H9 (cell line): ENCODE measurements around the gene LAMC1. TPM values are rescaled to one million over a fixed set of nuclear protein-coding genes. Genes with fewer than 3 reads are reported as not detected.

Source experiments
- DNase-seq: peaks from one replicate; pipeline ENCODE4 v3.0.0-alpha.2; 2017
- H2AFZ ChIP-seq: one replicate; pipeline ENCODE4 v1.6.1; 2013; ENCODE audit warnings: mild to moderate bottlenecking, low read length, control low read depth, moderate library complexity
- H2AK5ac ChIP-seq: 2 replicates; pipeline ENCODE4 v1.6.1; 2013; ENCODE audit warnings: low read length, control low read depth, mixed read lengths; ENCODE audit not compliant: insufficient read length
- H2BK120ac ChIP-seq: one replicate; pipeline ENCODE4 v1.6.1; 2013; ENCODE audit warnings: low read depth, mild to moderate bottlenecking, low read length, control low read depth, inconsistent platforms; ENCODE audit not compliant: poor library complexity, severe bottlenecking
- H2BK12ac ChIP-seq: 2 replicates; pipeline ENCODE4 v1.6.1; 2013; ENCODE audit warnings: low read length, control low read depth, mixed read lengths, low read depth; ENCODE audit not compliant: insufficient read length
- H2BK15ac ChIP-seq: 2 replicates; pipeline ENCODE4 v1.6.1; 2013; ENCODE audit warnings: low read depth, low read length, control low read depth
- H2BK20ac ChIP-seq: one replicate; pipeline ENCODE4 v1.6.1; 2013; ENCODE audit warnings: low read depth, mild to moderate bottlenecking, low read length, control low read depth, inconsistent platforms; ENCODE audit not compliant: poor library complexity, severe bottlenecking
- H2BK5ac ChIP-seq: 2 replicates; pipeline ENCODE4 v1.6.1; 2013; ENCODE audit warnings: low read length, control low read depth, mixed read lengths; ENCODE audit not compliant: insufficient read length
- H3K14ac ChIP-seq: 2 replicates; pipeline ENCODE4 v1.6.1; 2013; ENCODE audit warnings: low read length, control low read depth; ENCODE audit not compliant: insufficient read depth
- H3K18ac ChIP-seq: 2 replicates; pipeline ENCODE4 v1.6.1; 2013; ENCODE audit warnings: low read depth, mild to moderate bottlenecking, mixed read lengths, low read length, control low read depth; ENCODE audit not compliant: insufficient read length
- H3K23ac ChIP-seq: 2 replicates; pipeline ENCODE4 v1.6.1; 2013; ENCODE audit warnings: low read length, control low read depth, mixed read lengths, low read depth; ENCODE audit not compliant: insufficient read length
- H3K23me2 ChIP-seq: 2 replicates; pipeline ENCODE4 v1.6.1; 2013; ENCODE audit warnings: low read depth, mild to moderate bottlenecking, mixed read lengths, low read length, control low read depth; ENCODE audit not compliant: insufficient read length, poor library complexity, severe bottlenecking
- H3K27ac ChIP-seq: 2 replicates; pipeline ENCODE4 v1.5.1; 2013; ENCODE audit warnings: low read length, control low read depth, mixed read lengths, low read depth; ENCODE audit not compliant: insufficient read length
- H3K27me3 ChIP-seq: 2 replicates; pipeline ENCODE4 v1.6.1; 2013; ENCODE audit warnings: low read length, control low read depth, inconsistent platforms; ENCODE audit not compliant: insufficient read depth
- H3K4ac ChIP-seq: 2 replicates; pipeline ENCODE4 v1.6.1; 2013; ENCODE audit warnings: low read depth, mild to moderate bottlenecking, control low read depth, inconsistent platforms, low read length, moderate library complexity
- H3K4me1 ChIP-seq: 2 replicates; pipeline ENCODE4 v1.6.1; 2013; ENCODE audit warnings: low read length, control low read depth, inconsistent platforms; ENCODE audit not compliant: insufficient read depth
- H3K4me2 ChIP-seq: 2 replicates; pipeline ENCODE4 v1.6.1; 2013; ENCODE audit warnings: low read length, control low read depth, mixed read lengths; ENCODE audit not compliant: insufficient read length, insufficient read depth
- H3K56ac ChIP-seq: 2 replicates; pipeline ENCODE4 v1.6.1; 2013; ENCODE audit warnings: low read depth, mild to moderate bottlenecking, mixed read lengths, low read length, control low read depth; ENCODE audit not compliant: insufficient read length
- H3K79me1 ChIP-seq: 2 replicates; pipeline ENCODE4 v1.6.1; 2013; ENCODE audit warnings: low read depth, mild to moderate bottlenecking, moderate library complexity, low read length, control low read depth, inconsistent platforms; ENCODE audit not compliant: insufficient read depth, poor library complexity, severe bottlenecking
- H3K79me2 ChIP-seq: 2 replicates; pipeline ENCODE4 v1.6.1; 2013; ENCODE audit warnings: low read length, control low read depth, inconsistent platforms; ENCODE audit not compliant: insufficient read depth
- H3K9ac ChIP-seq: 2 replicates; pipeline ENCODE4 v1.6.1; 2013; ENCODE audit warnings: low read length, control low read depth, mixed read lengths; ENCODE audit not compliant: insufficient read length; ENCODE audit errors: extremely low read depth
- H3K9me3 ChIP-seq: one replicate; pipeline ENCODE4 v1.6.1; 2013; ENCODE audit warnings: low read depth, low read length, inconsistent platforms; ENCODE audit not compliant: control insufficient read depth
- H3T11ph ChIP-seq: one replicate; pipeline ENCODE4 v1.6.1; 2013; ENCODE audit warnings: mild to moderate bottlenecking, low read length, control low read depth, inconsistent platforms
- H4K20me1 ChIP-seq: one replicate; pipeline ENCODE4 v1.6.1; 2013; ENCODE audit not compliant: control insufficient read depth, insufficient read length, insufficient read depth
- H4K5ac ChIP-seq: 2 replicates; pipeline ENCODE4 v1.6.1; 2013; ENCODE audit warnings: low read depth, mild to moderate bottlenecking, mixed read lengths, low read length, control low read depth; ENCODE audit not compliant: insufficient read length
- H4K8ac ChIP-seq: replicated peaks from 2 replicates; pipeline ENCODE4 v1.6.1; 2013; ENCODE audit warnings: low read length, control low read depth, mixed read lengths, low read depth; ENCODE audit not compliant: insufficient read length
- H4K91ac ChIP-seq: 2 replicates; pipeline ENCODE4 v1.6.1; 2013; ENCODE audit warnings: low read depth, mild to moderate bottlenecking, moderate library complexity, mixed read lengths, low read length, control low read depth; ENCODE audit not compliant: insufficient read length
- H3K27ac Mint-ChIP-seq, 3 experiments: 2 replicates in 2 of 3; 3 replicates in 1 of 3; pipeline ENCODE4 v1.8.0; 2020 to 2021; ENCODE audit warnings: mixed read lengths in 3 of 3, mild to moderate bottlenecking in 1 of 3, moderate library complexity in 1 of 3
- H3K27me3 Mint-ChIP-seq: 2 replicates; pipeline ENCODE4 v1.8.0; 2021; ENCODE audit warnings: low read depth, mild to moderate bottlenecking, moderate library complexity, mixed read lengths
- H3K36me3 Mint-ChIP-seq, 3 experiments: 2 replicates in 2 of 3; 3 replicates in 1 of 3; pipeline ENCODE4 v1.8.0; 2020 to 2021; ENCODE audit warnings: low read depth in 3 of 3, mixed read lengths in 3 of 3; ENCODE audit not compliant: insufficient read depth in 1 of 3
- H3K4me1 Mint-ChIP-seq, 2 experiments: 2 replicates each; pipeline ENCODE4 v1.8.0; 2020; ENCODE audit warnings: mixed read lengths in 2 of 2
- H3K4me3 Mint-ChIP-seq, 2 experiments: 2 replicates in 1 of 2; 3 replicates in 1 of 2; pipeline ENCODE4 v1.8.0; 2020 to 2021; ENCODE audit warnings: mild to moderate bottlenecking in 2 of 2, mixed read lengths in 2 of 2, moderate library complexity in 1 of 2
- H3K9me3 Mint-ChIP-seq, 2 experiments: 2 replicates in 1 of 2; 3 replicates in 1 of 2; pipeline ENCODE4 v1.8.0; 2020; ENCODE audit warnings: mild to moderate bottlenecking in 2 of 2, mixed read lengths in 2 of 2, moderate library complexity in 1 of 2
- WGBS: extraction: QIAGEN DNeasy Blood & Tissue Kit; methylation state at CpG from one replicate; pipeline ENCODE4 v1.1.7; 2013; ENCODE audit warnings: missing lambda C conversion rate, low lambda C conversion rate, mixed read lengths; ENCODE audit not compliant: insufficient read length; ENCODE audit errors: extremely low coverage; 5-methylcytosine and 5-hydroxymethylcytosine counted together
- total RNA-seq: library from RNA; stranded (reverse); gene quantifications from 2 replicates; pipeline ENCODE4 v1.2.1, GENCODE V29; 2021
- TF ChIP-seq, protein P1 (sequence below): fragments of 200-600 bp; sonication (generic); conservative IDR thresholded peaks from 3 replicates; pipeline ENCODE4 v1.8.0; 2021; ENCODE audit warnings: antibody characterized with exemption, mild to moderate bottlenecking

Gene LAMC1
- total RNA-seq, 1 experiment from 2014 or later: 96.2 TPM

DNA sequence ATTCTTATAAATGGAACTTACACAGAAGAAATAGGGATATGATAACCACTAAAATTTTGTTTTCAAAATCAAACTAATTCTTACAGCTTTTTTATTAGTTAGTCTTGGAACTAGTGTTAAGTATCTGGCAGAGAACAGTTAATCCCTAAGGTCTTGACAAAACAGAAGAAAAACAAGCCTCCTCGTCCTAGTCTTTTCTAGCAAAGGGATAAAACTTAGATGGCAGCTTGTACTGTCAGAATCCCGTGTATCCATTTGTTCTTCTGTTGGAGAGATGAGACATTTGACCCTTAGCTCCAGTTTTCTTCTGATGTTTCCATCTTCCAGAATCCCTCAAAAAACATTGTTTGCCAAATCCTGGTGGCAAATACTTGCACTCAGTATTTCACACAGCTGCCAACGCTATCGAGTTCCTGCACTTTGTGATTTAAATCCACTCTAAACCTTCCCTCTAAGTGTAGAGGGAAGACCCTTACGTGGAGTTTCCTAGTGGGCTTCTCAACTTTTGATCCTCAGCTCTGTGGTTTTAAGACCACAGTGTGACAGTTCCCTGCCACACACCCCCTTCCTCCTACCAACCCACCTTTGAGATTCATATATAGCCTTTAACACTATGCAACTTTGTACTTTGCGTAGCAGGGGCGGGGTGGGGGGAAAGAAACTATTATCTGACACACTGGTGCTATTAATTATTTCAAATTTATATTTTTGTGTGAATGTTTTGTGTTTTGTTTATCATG, 120.5 kb downstream of the LAMC1 start:
- no peak overlapping the region for H4K8ac ChIP-seq
- no peak overlapping the region for H2AFZ ChIP-seq
- no peaks in the 10 kb centered on the region for H3K79me2 ChIP-seq
- H3K56ac ChIP-seq: no peak overlapping the region
- H4K91ac ChIP-seq: no peak overlapping the region
- no peaks in the 10 kb centered on the region for H3K23me2 ChIP-seq
- H3K4ac ChIP-seq: no peak overlapping the region
- no peak overlapping the region for H3K14ac ChIP-seq
- H3K27ac Mint-ChIP-seq: no peak overlapping the region; a peak in 2 of 7 replicates
- H3K27me3 ChIP-seq: no peaks in the 10 kb centered on the region
- H3K9ac ChIP-seq: no peak overlapping the region
- no peak overlapping the region for H4K5ac ChIP-seq
- H3K9me3 ChIP-seq: no peaks in the 10 kb centered on the region
- no peak overlapping the region for H3T11ph ChIP-seq
- no peaks in the 10 kb centered on the region for H3K4me1 ChIP-seq
- TF ChIP-seq, protein P1, sequence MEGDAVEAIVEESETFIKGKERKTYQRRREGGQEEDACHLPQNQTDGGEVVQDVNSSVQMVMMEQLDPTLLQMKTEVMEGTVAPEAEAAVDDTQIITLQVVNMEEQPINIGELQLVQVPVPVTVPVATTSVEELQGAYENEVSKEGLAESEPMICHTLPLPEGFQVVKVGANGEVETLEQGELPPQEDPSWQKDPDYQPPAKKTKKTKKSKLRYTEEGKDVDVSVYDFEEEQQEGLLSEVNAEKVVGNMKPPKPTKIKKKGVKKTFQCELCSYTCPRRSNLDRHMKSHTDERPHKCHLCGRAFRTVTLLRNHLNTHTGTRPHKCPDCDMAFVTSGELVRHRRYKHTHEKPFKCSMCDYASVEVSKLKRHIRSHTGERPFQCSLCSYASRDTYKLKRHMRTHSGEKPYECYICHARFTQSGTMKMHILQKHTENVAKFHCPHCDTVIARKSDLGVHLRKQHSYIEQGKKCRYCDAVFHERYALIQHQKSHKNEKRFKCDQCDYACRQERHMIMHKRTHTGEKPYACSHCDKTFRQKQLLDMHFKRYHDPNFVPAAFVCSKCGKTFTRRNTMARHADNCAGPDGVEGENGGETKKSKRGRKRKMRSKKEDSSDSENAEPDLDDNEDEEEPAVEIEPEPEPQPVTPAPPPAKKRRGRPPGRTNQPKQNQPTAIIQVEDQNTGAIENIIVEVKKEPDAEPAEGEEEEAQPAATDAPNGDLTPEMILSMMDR: no peak
- peaks cover 2 to 18% (median 6%) of the 10 kb centered on the region in 3 experiments; a peak in 6 of 7 replicates for H3K36me3 Mint-ChIP-seq
- no peak overlapping the region for H2BK15ac ChIP-seq
- no peaks in the 10 kb centered on the region for H3K9me3 Mint-ChIP-seq
- no peak overlapping the region for H2BK12ac ChIP-seq
- H3K4me2 ChIP-seq: no peak overlapping the region
- no peak overlapping the region for H2BK5ac ChIP-seq
- no peak overlapping the region for H2BK120ac ChIP-seq
- H3K4me3 Mint-ChIP-seq: no peak overlapping the region
- peaks cover 0 to 8% of the 10 kb centered on the region in 2 experiments; a peak in 2 of 4 replicates for H3K4me1 Mint-ChIP-seq
- DNase-seq: no peak
- H3K27ac ChIP-seq: no peak overlapping the region
- no peak overlapping the region for H3K18ac ChIP-seq
- no peaks in the 10 kb centered on the region; the same call in 1 of the 2 replicates for H3K27me3 Mint-ChIP-seq
- H2BK20ac ChIP-seq: no peak overlapping the region
- no peaks in the 10 kb centered on the region for H3K79me1 ChIP-seq
- H4K20me1 ChIP-seq: no peaks in the 10 kb centered on the region
- no peak overlapping the region for H2AK5ac ChIP-seq
- no peak overlapping the region for H3K23ac ChIP-seq
- WGBS: no CpG with 5 or more reads among the region's 7 CpGs
